ENCODE data around the gene AIF1.
"Not testable (repeated sequence)": the region's sequence is repeated elsewhere in the genome, so short reads cannot be mapped to it uniquely, and the experiment has no call there.

Gene AIF1

DNA sequence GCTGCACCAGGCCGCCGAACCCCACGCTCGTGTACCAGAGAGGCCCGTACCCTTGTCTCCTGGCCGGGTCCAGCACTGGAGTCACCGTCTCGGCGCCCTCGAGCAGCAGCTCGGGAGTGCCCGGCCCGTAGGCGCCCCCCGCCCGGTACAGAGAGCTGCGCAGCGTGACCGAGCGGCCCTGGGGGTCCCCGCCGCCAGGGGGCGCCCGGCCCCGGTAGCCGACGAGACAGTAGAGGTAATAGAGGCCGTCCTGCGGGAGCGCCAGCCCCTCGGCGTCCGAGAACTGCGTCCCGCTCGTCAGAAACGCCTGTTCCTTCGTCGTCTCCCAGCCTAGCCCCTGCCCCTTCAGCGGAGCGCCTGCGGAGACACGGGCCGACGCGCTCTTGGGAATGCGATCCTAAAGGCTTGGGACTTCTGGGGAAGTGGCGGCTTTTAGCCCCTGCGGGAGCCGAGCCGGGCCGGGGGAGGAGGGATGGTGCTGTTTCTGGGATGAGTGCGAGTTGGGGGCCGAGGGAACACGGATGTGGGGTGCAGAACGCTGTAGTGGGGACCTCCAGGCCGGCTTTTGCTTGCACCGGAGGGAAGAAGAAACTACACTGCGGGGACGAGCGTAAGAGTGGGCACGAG lies 34.1 kb upstream of the AIF1 start:
- peak; percentile 62 for DNase-seq (ENCODE audit: low spot score)

- DNase-seq (ENCODE audit: low spot score): no peak
Observed at GRCh38 chr6:31581434-31582229, 33.4 kb upstream of the AIF1 start.

DNA sequence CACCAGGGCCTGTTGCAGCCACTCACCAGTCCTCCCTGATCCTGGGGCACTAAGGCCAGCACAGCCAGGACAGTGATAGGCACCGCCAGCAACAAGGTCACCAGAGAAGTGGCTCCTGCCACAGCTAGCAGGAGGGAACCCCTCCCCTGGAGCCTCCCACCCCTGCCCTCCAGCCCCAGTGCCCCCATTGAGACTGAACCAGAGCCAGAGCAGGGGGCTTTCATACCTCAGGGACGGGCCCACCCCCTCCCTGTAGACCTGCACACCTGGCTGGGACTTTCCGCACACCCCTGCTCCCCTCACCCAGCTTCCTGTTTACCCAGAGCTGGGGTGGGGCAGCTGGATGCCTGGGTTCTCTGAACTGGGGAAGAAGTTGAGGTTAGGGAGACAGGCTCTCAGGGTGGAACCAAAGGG lies 32.8 kb upstream of the AIF1 start, which contains the start of gene LTB:
LTB (minus strand) TSS at position 195 of the 414 bp plus-strand sequence; CDS start at position 188, 7 bp downstream.
- no peak for DNase-seq (ENCODE audit: low spot score)

GRCh38 chr6:31585491-31585890 lies 29.5 kb upstream of the AIF1 start:
- DNase-seq (ENCODE audit: low spot score): peak; percentile 22

- no peak for DNase-seq (ENCODE audit: low spot score)
Observed at GRCh38 chr6:31586008-31586407, 29.0 kb upstream of the AIF1 start, which contains the start of gene LST1. LST1 (plus strand) TSS chr6:31586277; CDS start chr6:31587300, 1,023 bp downstream.

DNA sequence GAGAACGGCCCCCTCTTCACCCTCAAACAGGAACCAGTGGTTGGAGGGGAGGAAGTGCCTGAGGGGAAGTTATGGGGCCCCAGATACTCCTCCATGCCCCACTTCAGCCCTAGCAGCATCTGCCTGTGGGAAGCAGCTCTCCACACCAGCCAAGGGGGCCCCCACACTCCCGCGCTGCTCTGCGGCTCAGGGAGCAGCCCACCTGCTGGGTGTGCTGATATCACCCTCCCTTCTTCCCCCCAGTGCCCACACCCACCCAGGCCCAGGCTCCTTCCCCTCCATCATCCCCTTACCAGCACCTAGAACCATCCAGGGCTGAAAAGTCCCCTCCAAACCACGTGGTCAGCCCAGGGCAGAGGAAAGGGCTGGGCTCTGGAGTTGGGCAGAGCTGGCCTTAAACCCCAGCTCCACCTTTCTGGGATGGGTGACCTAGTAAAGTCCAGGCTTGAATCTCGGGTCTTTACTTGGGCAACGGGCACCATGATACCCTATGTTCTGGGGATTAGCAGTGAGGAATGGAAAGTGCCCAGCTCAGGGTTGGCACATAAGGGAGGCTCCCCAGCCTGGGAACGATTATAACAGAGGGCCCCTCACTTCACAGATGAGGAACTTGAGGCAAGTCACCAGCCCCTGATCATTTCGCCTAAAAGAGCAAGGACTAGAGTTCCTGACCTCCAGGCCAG lies 28.3 kb upstream of the AIF1 start:
- DNase-seq (ENCODE audit: low spot score): no peak

- no peak for DNase-seq (ENCODE audit: low spot score)
Observed at GRCh38 chr6:31587791-31588777, 26.9 kb upstream of the AIF1 start.

- DNase-seq (ENCODE audit: low spot score): no peak
Observed at GRCh38 chr6:31588871-31589650, 26.0 kb upstream of the AIF1 start.

DNA sequence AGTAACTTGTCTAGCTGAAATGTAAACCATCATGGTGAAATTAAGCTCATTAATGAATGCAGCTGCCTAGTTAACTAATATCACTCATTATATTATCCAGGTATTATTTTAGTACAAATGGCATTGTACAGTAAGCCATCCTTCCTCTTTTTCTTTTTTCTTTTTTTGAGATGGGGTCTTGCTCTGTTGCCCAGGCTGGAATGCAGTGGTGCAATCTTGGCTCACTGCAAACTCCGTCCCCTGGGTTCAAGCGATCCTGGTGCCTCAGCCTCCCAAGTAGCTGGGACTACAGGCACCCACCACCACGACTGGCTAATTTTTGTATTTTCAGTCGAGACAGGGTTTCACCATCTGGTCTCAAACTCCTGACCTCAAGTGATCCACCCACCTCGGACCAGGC lies 24.3 kb upstream of the AIF1 start:
- DNase-seq (ENCODE audit: low spot score): not testable (repeated sequence)

DNA sequence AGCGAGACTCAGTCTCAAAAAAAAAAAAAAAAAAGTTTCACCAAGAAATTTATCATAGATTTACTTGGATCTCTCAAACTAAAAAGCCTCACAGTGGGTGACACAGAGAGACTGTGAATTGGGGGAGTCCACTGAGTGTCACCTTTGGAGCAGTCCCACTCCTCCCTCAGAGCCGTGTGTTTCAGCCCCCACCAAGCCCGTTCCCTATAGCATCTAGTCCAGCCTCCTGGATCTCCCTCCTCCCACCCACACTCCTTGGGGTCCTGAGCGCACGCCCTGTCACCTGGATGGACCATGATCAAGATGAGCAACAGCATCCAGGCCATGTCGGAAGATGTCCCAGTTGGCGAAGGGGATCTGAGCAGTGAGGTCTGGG lies 22.6 kb upstream of the AIF1 start:
- no peak for DNase-seq (ENCODE audit: low spot score)

DNA sequence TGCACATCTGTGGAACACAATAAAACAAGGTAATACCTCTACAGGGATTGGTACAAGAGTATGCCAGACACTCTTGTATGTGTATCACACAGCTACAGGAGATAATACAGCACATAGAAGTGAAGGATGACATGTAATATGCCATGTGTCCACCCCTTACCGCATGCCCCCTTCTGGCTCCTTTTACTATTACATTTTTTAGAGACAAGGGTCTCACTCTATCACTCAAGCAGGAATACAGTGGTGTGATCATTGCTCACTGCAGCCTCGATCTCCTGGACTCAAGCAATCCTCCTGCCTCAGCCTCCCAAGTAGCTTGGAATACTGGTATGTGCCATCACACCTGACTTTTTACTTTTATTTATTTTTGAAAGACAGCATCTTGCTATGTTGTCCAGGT lies 18.0 kb upstream of the AIF1 start:
- DNase-seq (ENCODE audit: low spot score): peak; percentile 50

- DNase-seq (ENCODE audit: low spot score): no peak
Observed at GRCh38 chr6:31607317-31607716, 7.7 kb upstream of the AIF1 start.

GRCh38 chr6:31609519-31610406 lies 5.3 kb upstream of the AIF1 start:
- DNase-seq (ENCODE audit: low spot score): no peak

DNA sequence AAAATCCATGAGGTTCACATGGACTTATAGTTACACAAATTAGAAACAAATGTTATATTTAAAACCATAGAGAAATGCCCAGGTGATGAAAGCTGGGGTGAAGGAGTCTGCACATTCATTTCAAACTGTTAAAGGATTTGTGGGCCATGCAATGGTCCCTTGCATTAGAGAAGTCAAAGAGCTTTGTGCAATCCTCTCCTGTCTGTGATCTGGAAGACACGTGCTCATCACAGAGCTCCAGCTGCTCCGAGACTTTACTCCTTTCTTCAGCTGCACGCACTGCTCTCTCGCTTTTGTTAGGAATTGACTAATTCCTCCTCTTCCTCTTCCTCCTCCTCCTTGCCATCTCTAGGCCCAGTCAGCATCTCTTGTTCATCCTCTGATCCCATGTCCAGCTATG lies 4.1 kb upstream of the AIF1 start:
- no peak for DNase-seq (ENCODE audit: low spot score)

GRCh38 chr6:31614075-31614619 lies 887 bp upstream of the AIF1 start:
- no peak for DNase-seq (ENCODE audit: low spot score)

DNA sequence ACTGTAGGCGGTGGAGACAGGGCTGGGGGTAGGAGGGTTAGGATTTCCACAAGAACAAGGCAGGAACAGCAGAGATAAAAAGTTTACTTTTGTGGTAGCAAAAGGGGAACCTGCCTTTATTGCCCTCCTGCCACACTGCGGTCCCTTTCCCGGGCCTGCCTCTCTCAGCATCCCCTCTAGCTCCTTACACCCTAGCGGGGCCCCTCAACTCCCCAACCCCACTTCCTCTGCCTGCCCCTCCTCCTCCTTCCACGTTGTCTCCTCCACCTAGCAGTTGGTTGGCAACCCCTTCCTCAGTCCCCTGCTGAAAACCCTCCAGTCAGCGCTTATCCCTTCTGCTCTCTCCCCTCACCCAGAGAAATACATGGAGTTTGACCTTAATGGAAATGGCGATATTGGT lies 714 bp downstream of the AIF1 start:
- no peak for DNase-seq (ENCODE audit: low spot score)

GRCh38 chr6:31617010-31617409 lies 2.0 kb downstream of the AIF1 start:
- no peak for DNase-seq (ENCODE audit: low spot score)

DNA sequence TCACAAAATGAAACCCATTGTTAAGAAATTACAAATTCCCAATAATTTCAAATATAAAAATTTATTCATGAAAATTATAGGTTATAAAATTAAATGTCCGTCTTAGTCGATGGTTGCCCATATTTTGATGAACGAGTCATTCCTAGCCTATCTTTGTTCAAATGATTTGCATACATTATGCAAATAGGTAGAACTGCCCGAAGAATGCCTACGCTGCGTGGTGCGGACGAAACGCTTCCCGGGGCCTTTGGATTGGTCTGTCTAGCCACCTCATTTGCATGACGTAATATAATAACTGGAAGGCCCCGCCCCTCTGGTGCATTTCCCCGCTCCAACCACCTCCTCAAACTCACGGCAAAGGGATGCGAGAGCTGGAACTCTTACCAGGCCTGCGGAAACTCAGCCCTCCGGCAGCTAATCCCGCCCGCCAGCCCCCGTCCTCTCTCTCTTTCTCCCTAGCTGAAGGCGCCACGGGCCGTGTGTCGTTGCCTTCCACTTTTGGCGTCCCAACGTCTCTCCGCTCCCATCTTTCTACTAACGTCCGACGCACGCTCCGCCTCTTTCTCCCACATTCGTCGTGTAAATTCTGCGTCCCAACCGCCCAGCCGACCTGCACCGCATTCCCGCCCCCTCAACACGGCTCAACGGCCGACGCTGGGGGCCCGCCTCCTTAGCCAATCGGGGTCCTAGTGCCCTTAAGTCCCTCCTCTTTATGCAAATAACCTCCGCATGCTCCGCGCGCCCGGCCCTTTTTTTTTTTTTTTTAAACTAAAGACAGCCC lies 5.0 kb downstream of the AIF1 start:
- DNase-seq (ENCODE audit: low spot score): peak; percentile 98

Measured in SW480 (cell line).